T-helper 17 cell (primary cell): Measurements from ENCODE around the gene FOXF1. TPM values are rescaled to one million over a fixed set of nuclear protein-coding genes. Genes with fewer than 3 reads are reported as not detected.

Experiments
- ATAC-seq: fragments of 150-1000 bp; cut with Tn5 transposase; 2 replicates; pipeline ENCODE4 v1.10.0; 2021; ENCODE audit warnings: mild to moderate bottlenecking, moderate library complexity
- DNase-seq, 3 donors: peaks; one replicate each; pipeline versions ENCODE4 v3.0.0 to v3.0.0-alpha.2; 2020 to 2021
- H3K9me3 ChIP-seq: one replicate; pipeline ENCODE4 v1.7.0; 2013; ENCODE audit warnings: low read length, mild to moderate bottlenecking; ENCODE audit not compliant: control insufficient read depth, poor library complexity, severe bottlenecking
- H3K27ac Mint-ChIP-seq: one replicate; pipeline ENCODE4 v1.8.0; 2022; ENCODE audit warnings: mild to moderate bottlenecking, moderate library complexity, mixed read lengths
- H3K27me3 Mint-ChIP-seq: one replicate; pipeline ENCODE4 v1.8.0; 2022; ENCODE audit warnings: mixed read lengths
- H3K36me3 Mint-ChIP-seq: one replicate; pipeline ENCODE4 v1.8.0; 2022; ENCODE audit warnings: low read depth, mixed read lengths
- H3K4me1 Mint-ChIP-seq: one replicate; pipeline ENCODE4 v1.8.0; 2022; ENCODE audit warnings: mild to moderate bottlenecking, mixed read lengths
- H3K4me3 Mint-ChIP-seq: one replicate; pipeline ENCODE4 v1.8.0; 2022; ENCODE audit warnings: mild to moderate bottlenecking, moderate library complexity, mixed read lengths
- total RNA-seq, 4 donors: library from RNA in 2 of 4; stranded (reverse) in 2 of 4; gene quantifications; one replicate each; pipeline ENCODE4 v1.2.3 and lab custom pipeline; 2022 to 2026

FOXF1 gene
- total RNA-seq, 2 donors from 2014 or later = not detected

GRCh38 chr16:86533076-86533475 lies 22.7 kb downstream of the FOXF1 start:
- H3K4me3 Mint-ChIP-seq = no peak overlapping the region
- no peak overlapping the region for H3K27ac Mint-ChIP-seq
- ATAC-seq (no peak), DNase-seq (no peak)
- H3K36me3 Mint-ChIP-seq = no peaks in the 10 kb centered on the region
- no peaks in the 10 kb centered on the region for H3K4me1 Mint-ChIP-seq
- no peaks in the 10 kb centered on the region for H3K27me3 Mint-ChIP-seq
- no peaks in the 10 kb centered on the region for H3K9me3 ChIP-seq

- Mint-ChIP-seq H3K4me1 (no peaks in the 10 kb centered on the region), H3K36me3 (no peaks in the 10 kb centered on the region), H3K4me3 (peak overlapping the region; percentile 31), H3K27me3 (no peaks in the 10 kb centered on the region), H3K27ac (no peak overlapping the region)
- H3K9me3 ChIP-seq = no peaks in the 10 kb centered on the region
- DNase-seq = no peak
- ATAC-seq = no peak
Observed at GRCh38 chr16:86533767-86534351, 23.5 kb downstream of the FOXF1 start.

- no peak for ATAC-seq
- no peak for DNase-seq
- Mint-ChIP-seq H3K27ac (no peak overlapping the region), H3K27me3 (no peaks in the 10 kb centered on the region), H3K4me1 (no peaks in the 10 kb centered on the region), H3K4me3 (no peak overlapping the region), H3K36me3 (no peaks in the 10 kb centered on the region)
- H3K9me3 ChIP-seq = no peaks in the 10 kb centered on the region
Observed at GRCh38 chr16:86534779-86535615, 24.7 kb downstream of the FOXF1 start.

- ATAC-seq = no peak
- H3K4me1 Mint-ChIP-seq = no peaks in the 10 kb centered on the region
- no peak overlapping the region for H3K4me3 Mint-ChIP-seq
- no peaks in the 10 kb centered on the region for H3K27me3 Mint-ChIP-seq
- no peaks in the 10 kb centered on the region for H3K9me3 ChIP-seq
- H3K27ac Mint-ChIP-seq = no peak overlapping the region
- H3K36me3 Mint-ChIP-seq = no peaks in the 10 kb centered on the region
- DNase-seq = no peak
Observed at GRCh38 chr16:86536621-86537020, 26.3 kb downstream of the FOXF1 start.

- no peaks in the 10 kb centered on the region for H3K9me3 ChIP-seq
- no peak overlapping the region for H3K27ac Mint-ChIP-seq
- no peak for ATAC-seq
- no peaks in the 10 kb centered on the region for H3K4me1 Mint-ChIP-seq
- no peaks in the 10 kb centered on the region for H3K27me3 Mint-ChIP-seq
- no peaks in the 10 kb centered on the region for H3K36me3 Mint-ChIP-seq
- DNase-seq = no peak
- no peak overlapping the region for H3K4me3 Mint-ChIP-seq
Observed at GRCh38 chr16:86537486-86537885, 27.2 kb downstream of the FOXF1 start.

- no peak overlapping the region for H3K4me3 Mint-ChIP-seq
- H3K27me3 Mint-ChIP-seq = no peaks in the 10 kb centered on the region
- no peak overlapping the region for H3K27ac Mint-ChIP-seq
- no peak for ATAC-seq
- H3K9me3 ChIP-seq = no peaks in the 10 kb centered on the region
- no peaks in the 10 kb centered on the region for H3K36me3 Mint-ChIP-seq
- peaks cover 5% of the 10 kb centered on the region for H3K4me1 Mint-ChIP-seq
- no peak for DNase-seq
Observed at GRCh38 chr16:86538196-86538780, 28.0 kb downstream of the FOXF1 start.

DNA sequence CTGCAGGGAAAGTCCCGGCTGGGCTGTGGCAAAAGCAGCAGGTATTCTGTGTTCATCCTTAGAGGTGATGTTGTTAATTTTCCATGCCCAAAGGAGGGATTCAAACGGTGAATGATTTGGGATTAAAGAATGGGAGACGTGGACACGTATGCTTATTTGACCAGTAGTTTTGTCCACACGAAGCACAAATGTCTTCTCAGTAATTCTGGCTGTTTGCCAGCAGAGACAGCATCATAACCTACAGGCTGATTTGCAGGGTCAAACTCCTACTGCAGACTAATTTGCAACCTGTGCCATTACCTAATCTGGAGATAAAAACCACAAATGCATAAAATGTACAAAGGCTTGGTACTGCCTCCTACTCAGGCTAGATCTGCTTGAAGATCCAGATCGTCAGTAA lies 30.6 kb downstream of the FOXF1 start:
- no peaks in the 10 kb centered on the region for H3K9me3 ChIP-seq
- no peak for DNase-seq
- no peak overlapping the region for H3K27ac Mint-ChIP-seq
- ATAC-seq = no peak
- H3K4me1 Mint-ChIP-seq = peaks cover 5% of the 10 kb centered on the region
- H3K36me3 Mint-ChIP-seq = peaks cover 3% of the 10 kb centered on the region
- H3K4me3 Mint-ChIP-seq = no peak overlapping the region
- H3K27me3 Mint-ChIP-seq = no peaks in the 10 kb centered on the region

- Mint-ChIP-seq H3K4me3 (no peak overlapping the region), H3K27ac (no peak overlapping the region), H3K4me1 (peaks cover 5% of the 10 kb centered on the region), H3K36me3 (peaks cover 3% of the 10 kb centered on the region), H3K27me3 (no peaks in the 10 kb centered on the region)
- ATAC-seq (no peak), DNase-seq (no peak)
- H3K9me3 ChIP-seq = no peaks in the 10 kb centered on the region
Observed at GRCh38 chr16:86541560-86541959, 31.2 kb downstream of the FOXF1 start.

GRCh38 chr16:86542756-86543750 lies 32.7 kb downstream of the FOXF1 start:
- peaks cover 5% of the 10 kb centered on the region for H3K4me1 Mint-ChIP-seq
- DNase-seq (no peak), ATAC-seq (no peak)
- no peaks in the 10 kb centered on the region for H3K9me3 ChIP-seq
- no peak overlapping the region for H3K4me3 Mint-ChIP-seq
- no peak overlapping the region for H3K27ac Mint-ChIP-seq
- peaks cover 3% of the 10 kb centered on the region for H3K36me3 Mint-ChIP-seq
- H3K27me3 Mint-ChIP-seq = no peaks in the 10 kb centered on the region

GRCh38 chr16:86545481-86545880 lies 35.2 kb downstream of the FOXF1 start:
- peaks cover 5% of the 10 kb centered on the region for H3K4me1 Mint-ChIP-seq
- no peak for ATAC-seq
- no peak overlapping the region for H3K4me3 Mint-ChIP-seq
- no peak for DNase-seq
- peaks cover 5% of the 10 kb centered on the region for H3K36me3 Mint-ChIP-seq
- no peaks in the 10 kb centered on the region for H3K9me3 ChIP-seq
- H3K27me3 Mint-ChIP-seq = no peaks in the 10 kb centered on the region
- no peak overlapping the region for H3K27ac Mint-ChIP-seq

DNA sequence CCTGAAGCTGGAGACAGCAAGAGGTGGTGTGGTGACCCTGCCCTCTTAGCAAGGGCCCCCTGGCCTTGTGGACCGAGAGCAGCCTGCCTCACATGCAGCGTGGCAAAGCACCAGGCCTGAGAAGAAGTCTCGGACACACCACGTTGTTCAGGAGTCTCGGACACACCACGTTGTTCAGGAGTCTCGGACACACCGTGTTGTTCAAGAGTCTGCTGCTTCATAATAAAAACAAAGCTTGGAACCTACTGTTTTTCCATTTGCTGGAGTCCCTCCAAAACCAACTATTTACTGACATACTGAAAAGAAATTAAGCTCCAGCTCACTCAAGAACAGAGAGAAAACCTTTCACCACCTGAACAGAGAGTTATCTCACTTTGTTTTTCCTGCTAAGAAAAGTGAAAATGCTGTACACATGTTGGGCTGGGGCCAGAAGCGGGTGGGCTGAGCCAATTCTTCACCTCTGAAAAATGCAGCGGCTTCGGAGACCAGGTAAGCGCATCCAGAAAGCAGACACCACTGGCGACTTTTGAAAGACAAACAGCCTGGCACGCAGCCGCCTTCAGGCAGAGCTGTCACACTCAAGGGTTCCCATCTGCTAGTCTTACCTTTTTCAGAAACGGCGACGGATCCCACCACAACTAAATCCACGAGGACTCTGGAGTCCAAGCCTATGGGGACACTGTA lies 35.8 kb downstream of the FOXF1 start:
- no peak for DNase-seq
- peaks cover 5% of the 10 kb centered on the region for H3K4me1 Mint-ChIP-seq
- no peak overlapping the region for H3K4me3 Mint-ChIP-seq
- no peaks in the 10 kb centered on the region for H3K27me3 Mint-ChIP-seq
- H3K27ac Mint-ChIP-seq = no peak overlapping the region
- ATAC-seq = no peak
- peaks cover 5% of the 10 kb centered on the region for H3K36me3 Mint-ChIP-seq
- no peaks in the 10 kb centered on the region for H3K9me3 ChIP-seq

DNA sequence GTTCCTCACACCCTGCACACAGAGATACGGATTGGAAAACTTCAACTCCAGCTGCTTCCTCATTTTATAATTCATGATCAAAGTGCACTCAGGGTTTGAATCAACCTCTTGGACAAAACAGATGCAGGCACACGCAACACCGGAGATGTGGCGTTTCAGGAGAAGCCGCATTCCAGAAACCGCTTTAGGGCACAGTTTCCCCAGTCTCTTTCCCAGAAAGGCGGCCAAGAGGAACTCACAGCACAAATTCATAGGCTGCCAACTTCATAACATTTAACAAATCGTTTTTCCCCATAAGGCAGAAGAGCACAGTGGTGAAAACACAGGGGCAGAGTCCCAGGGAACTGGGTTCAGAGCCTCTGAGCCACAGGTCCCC lies 36.3 kb downstream of the FOXF1 start:
- Mint-ChIP-seq H3K36me3 (peaks cover 5% of the 10 kb centered on the region), H3K27me3 (no peaks in the 10 kb centered on the region)

More for the DNA sequence above, 36.3 kb downstream of the FOXF1 start:
- no peak overlapping the region for H3K27ac Mint-ChIP-seq
- ATAC-seq (no peak), DNase-seq (no peak)
- H3K9me3 ChIP-seq = no peaks in the 10 kb centered on the region
- H3K4me3 Mint-ChIP-seq = no peak overlapping the region
- H3K4me1 Mint-ChIP-seq = peaks cover 5% of the 10 kb centered on the region
